H9 (cell line): ENCODE data around the gene RTN1. TPM values are rescaled to one million over a fixed set of nuclear protein-coding genes. Genes with fewer than 3 reads are reported as not detected.

Source experiments
- DNase-seq: peaks from one replicate; pipeline ENCODE4 v3.0.0-alpha.2; 2017
- H2AFZ ChIP-seq: one replicate; pipeline ENCODE4 v1.6.1; 2013; ENCODE audit warnings: mild to moderate bottlenecking, low read length, control low read depth, moderate library complexity
- H2AK5ac ChIP-seq: 2 replicates; pipeline ENCODE4 v1.6.1; 2013; ENCODE audit warnings: low read length, control low read depth, mixed read lengths; ENCODE audit not compliant: insufficient read length
- H2BK120ac ChIP-seq: one replicate; pipeline ENCODE4 v1.6.1; 2013; ENCODE audit warnings: low read depth, mild to moderate bottlenecking, low read length, control low read depth, inconsistent platforms; ENCODE audit not compliant: poor library complexity, severe bottlenecking
- H2BK12ac ChIP-seq: 2 replicates; pipeline ENCODE4 v1.6.1; 2013; ENCODE audit warnings: low read length, control low read depth, mixed read lengths, low read depth; ENCODE audit not compliant: insufficient read length
- H2BK15ac ChIP-seq: 2 replicates; pipeline ENCODE4 v1.6.1; 2013; ENCODE audit warnings: low read depth, low read length, control low read depth
- H2BK20ac ChIP-seq: one replicate; pipeline ENCODE4 v1.6.1; 2013; ENCODE audit warnings: low read depth, mild to moderate bottlenecking, low read length, control low read depth, inconsistent platforms; ENCODE audit not compliant: poor library complexity, severe bottlenecking
- H2BK5ac ChIP-seq: 2 replicates; pipeline ENCODE4 v1.6.1; 2013; ENCODE audit warnings: low read length, control low read depth, mixed read lengths; ENCODE audit not compliant: insufficient read length
- H3K14ac ChIP-seq: 2 replicates; pipeline ENCODE4 v1.6.1; 2013; ENCODE audit warnings: low read length, control low read depth; ENCODE audit not compliant: insufficient read depth
- H3K18ac ChIP-seq: 2 replicates; pipeline ENCODE4 v1.6.1; 2013; ENCODE audit warnings: low read depth, mild to moderate bottlenecking, mixed read lengths, low read length, control low read depth; ENCODE audit not compliant: insufficient read length
- H3K23ac ChIP-seq: 2 replicates; pipeline ENCODE4 v1.6.1; 2013; ENCODE audit warnings: low read length, control low read depth, mixed read lengths, low read depth; ENCODE audit not compliant: insufficient read length
- H3K23me2 ChIP-seq: 2 replicates; pipeline ENCODE4 v1.6.1; 2013; ENCODE audit warnings: low read depth, mild to moderate bottlenecking, mixed read lengths, low read length, control low read depth; ENCODE audit not compliant: insufficient read length, poor library complexity, severe bottlenecking
- H3K27ac ChIP-seq: 2 replicates; pipeline ENCODE4 v1.5.1; 2013; ENCODE audit warnings: low read length, control low read depth, mixed read lengths, low read depth; ENCODE audit not compliant: insufficient read length
- H3K27me3 ChIP-seq: 2 replicates; pipeline ENCODE4 v1.6.1; 2013; ENCODE audit warnings: low read length, control low read depth, inconsistent platforms; ENCODE audit not compliant: insufficient read depth
- H3K4ac ChIP-seq: 2 replicates; pipeline ENCODE4 v1.6.1; 2013; ENCODE audit warnings: low read depth, mild to moderate bottlenecking, control low read depth, inconsistent platforms, low read length, moderate library complexity
- H3K4me1 ChIP-seq: 2 replicates; pipeline ENCODE4 v1.6.1; 2013; ENCODE audit warnings: low read length, control low read depth, inconsistent platforms; ENCODE audit not compliant: insufficient read depth
- H3K4me2 ChIP-seq: 2 replicates; pipeline ENCODE4 v1.6.1; 2013; ENCODE audit warnings: low read length, control low read depth, mixed read lengths; ENCODE audit not compliant: insufficient read length, insufficient read depth
- H3K56ac ChIP-seq: 2 replicates; pipeline ENCODE4 v1.6.1; 2013; ENCODE audit warnings: low read depth, mild to moderate bottlenecking, mixed read lengths, low read length, control low read depth; ENCODE audit not compliant: insufficient read length
- H3K79me1 ChIP-seq: 2 replicates; pipeline ENCODE4 v1.6.1; 2013; ENCODE audit warnings: low read depth, mild to moderate bottlenecking, moderate library complexity, low read length, control low read depth, inconsistent platforms; ENCODE audit not compliant: insufficient read depth, poor library complexity, severe bottlenecking
- H3K79me2 ChIP-seq: 2 replicates; pipeline ENCODE4 v1.6.1; 2013; ENCODE audit warnings: low read length, control low read depth, inconsistent platforms; ENCODE audit not compliant: insufficient read depth
- H3K9ac ChIP-seq: 2 replicates; pipeline ENCODE4 v1.6.1; 2013; ENCODE audit warnings: low read length, control low read depth, mixed read lengths; ENCODE audit not compliant: insufficient read length; ENCODE audit errors: extremely low read depth
- H3K9me3 ChIP-seq: one replicate; pipeline ENCODE4 v1.6.1; 2013; ENCODE audit warnings: low read depth, low read length, inconsistent platforms; ENCODE audit not compliant: control insufficient read depth
- H3T11ph ChIP-seq: one replicate; pipeline ENCODE4 v1.6.1; 2013; ENCODE audit warnings: mild to moderate bottlenecking, low read length, control low read depth, inconsistent platforms
- H4K20me1 ChIP-seq: one replicate; pipeline ENCODE4 v1.6.1; 2013; ENCODE audit not compliant: control insufficient read depth, insufficient read length, insufficient read depth
- H4K5ac ChIP-seq: 2 replicates; pipeline ENCODE4 v1.6.1; 2013; ENCODE audit warnings: low read depth, mild to moderate bottlenecking, mixed read lengths, low read length, control low read depth; ENCODE audit not compliant: insufficient read length
- H4K8ac ChIP-seq: replicated peaks from 2 replicates; pipeline ENCODE4 v1.6.1; 2013; ENCODE audit warnings: low read length, control low read depth, mixed read lengths, low read depth; ENCODE audit not compliant: insufficient read length
- H4K91ac ChIP-seq: 2 replicates; pipeline ENCODE4 v1.6.1; 2013; ENCODE audit warnings: low read depth, mild to moderate bottlenecking, moderate library complexity, mixed read lengths, low read length, control low read depth; ENCODE audit not compliant: insufficient read length
- H3K27ac Mint-ChIP-seq, 3 experiments: 2 replicates in 2 of 3; 3 replicates in 1 of 3; pipeline ENCODE4 v1.8.0; 2020 to 2021; ENCODE audit warnings: mixed read lengths in 3 of 3, mild to moderate bottlenecking in 1 of 3, moderate library complexity in 1 of 3
- H3K27me3 Mint-ChIP-seq: 2 replicates; pipeline ENCODE4 v1.8.0; 2021; ENCODE audit warnings: low read depth, mild to moderate bottlenecking, moderate library complexity, mixed read lengths
- H3K36me3 Mint-ChIP-seq, 3 experiments: 2 replicates in 2 of 3; 3 replicates in 1 of 3; pipeline ENCODE4 v1.8.0; 2020 to 2021; ENCODE audit warnings: low read depth in 3 of 3, mixed read lengths in 3 of 3; ENCODE audit not compliant: insufficient read depth in 1 of 3
- H3K4me1 Mint-ChIP-seq, 2 experiments: 2 replicates each; pipeline ENCODE4 v1.8.0; 2020; ENCODE audit warnings: mixed read lengths in 2 of 2
- H3K4me3 Mint-ChIP-seq, 2 experiments: 2 replicates in 1 of 2; 3 replicates in 1 of 2; pipeline ENCODE4 v1.8.0; 2020 to 2021; ENCODE audit warnings: mild to moderate bottlenecking in 2 of 2, mixed read lengths in 2 of 2, moderate library complexity in 1 of 2
- H3K9me3 Mint-ChIP-seq, 2 experiments: 2 replicates in 1 of 2; 3 replicates in 1 of 2; pipeline ENCODE4 v1.8.0; 2020; ENCODE audit warnings: mild to moderate bottlenecking in 2 of 2, mixed read lengths in 2 of 2, moderate library complexity in 1 of 2
- CTCF ChIP-seq: fragments of 200-600 bp; sonication (generic); conservative IDR thresholded peaks from 3 replicates; pipeline ENCODE4 v1.8.0; 2021; ENCODE audit warnings: antibody characterized with exemption, mild to moderate bottlenecking
- WGBS: extraction: QIAGEN DNeasy Blood & Tissue Kit; methylation state at CpG from one replicate; pipeline ENCODE4 v1.1.7; 2013; ENCODE audit warnings: missing lambda C conversion rate, low lambda C conversion rate, mixed read lengths; ENCODE audit not compliant: insufficient read length; ENCODE audit errors: extremely low coverage; 5-methylcytosine and 5-hydroxymethylcytosine counted together
- total RNA-seq: library from RNA; stranded (reverse); gene quantifications from 2 replicates; pipeline ENCODE4 v1.2.1, GENCODE V29; 2021

Gene RTN1
- total RNA-seq, 1 experiment from 2014 or later = 1.8 TPM

DNA sequence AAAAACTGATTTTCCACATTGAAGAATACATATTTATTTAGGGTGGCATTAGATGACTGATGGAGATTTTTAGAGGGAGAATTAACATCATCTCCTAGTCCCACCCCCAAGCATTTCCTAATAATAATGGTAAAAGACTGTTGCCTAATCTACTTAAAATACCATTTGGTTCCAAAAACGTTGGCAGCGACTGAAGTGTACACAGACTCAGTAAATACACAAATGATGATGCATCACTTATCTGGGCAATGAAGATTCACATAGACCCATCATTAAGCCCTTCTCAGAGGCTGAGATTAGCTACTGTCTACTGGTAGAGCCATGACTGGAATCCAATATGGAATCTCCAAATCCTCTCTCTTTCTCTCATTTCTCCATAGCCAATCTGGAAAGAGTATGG is 18.2 kb downstream of the RTN1 start:
- H3K36me3 Mint-ChIP-seq = no peaks in the 10 kb centered on the region; a peak in 1 of 7 replicates
- Histone ChIP-seq H3K79me2 (no peaks in the 10 kb centered on the region), H3K23ac (no peak overlapping the region), H3K18ac (no peak overlapping the region), H3K27me3 (no peaks in the 10 kb centered on the region), H3K79me1 (no peaks in the 10 kb centered on the region), H3K4ac (no peak overlapping the region), H4K91ac (no peak overlapping the region), H4K5ac (no peak overlapping the region), H2BK5ac (no peak overlapping the region), H2BK15ac (no peak overlapping the region), H3T11ph (no peak overlapping the region), H4K8ac (no peak overlapping the region), H3K56ac (no peak overlapping the region), H2BK12ac (no peak overlapping the region), H3K9me3 (no peaks in the 10 kb centered on the region), H3K23me2 (no peaks in the 10 kb centered on the region), H3K4me1 (no peaks in the 10 kb centered on the region), H4K20me1 (no peaks in the 10 kb centered on the region), H2BK120ac (no peak overlapping the region), H3K9ac (no peak overlapping the region), H3K4me2 (no peak overlapping the region), H2AFZ (no peak overlapping the region), H2AK5ac (no peak overlapping the region), H3K14ac (no peak overlapping the region), H2BK20ac (no peak overlapping the region), H3K27ac (no peak overlapping the region)
- no peaks in the 10 kb centered on the region for H3K4me1 Mint-ChIP-seq
- H3K27ac Mint-ChIP-seq = no peak overlapping the region
- H3K4me3 Mint-ChIP-seq = no peak overlapping the region
- peaks cover 5% of the 10 kb centered on the region for H3K27me3 Mint-ChIP-seq
- DNase-seq = no peak
- no peaks in the 10 kb centered on the region for H3K9me3 Mint-ChIP-seq
- no CpG with 5 or more reads among the region's 2 CpGs for whole genome bisulfite sequencing
- no peak for TF ChIP-seq CTCF
